ENCODE results near the gene CPXM2.

Gene CPXM2

GRCh38 chr10:123778719-123779517 is 112.7 kb downstream of the CPXM2 start:
- TF ChIP-seq CTCF (IDR thresholded peaks at IDR 0.05; ENCODE audit: control insufficient read depth, insufficient read depth, low read depth, low read length, missing control alignments): no peak
- no peak for DNase-seq (ENCODE audit: low read depth)
- no peak overlapping the region for H3K4me3 ChIP-seq (ENCODE audit: control insufficient read depth, low read depth, low read length)

- DNase-seq (ENCODE audit: low read depth): no peak
- no peak overlapping the region for H3K4me3 ChIP-seq (ENCODE audit: control insufficient read depth, low read depth, low read length)
- TF ChIP-seq CTCF (IDR thresholded peaks at IDR 0.05; ENCODE audit: control insufficient read depth, insufficient read depth, low read depth, low read length, missing control alignments): no peak
Observed at GRCh38 chr10:123777881-123778280, 113.7 kb downstream of the CPXM2 start.

GRCh38 chr10:123774132-123774742 is 117.4 kb downstream of the CPXM2 start:
- no peak overlapping the region for H3K4me3 ChIP-seq (ENCODE audit: control insufficient read depth, low read depth, low read length)
- no peak for DNase-seq (ENCODE audit: low read depth)
- TF ChIP-seq CTCF (IDR thresholded peaks at IDR 0.05; ENCODE audit: control insufficient read depth, insufficient read depth, low read depth, low read length, missing control alignments): no peak

GRCh38 chr10:123772645-123773508 is 118.7 kb downstream of the CPXM2 start:
- TF ChIP-seq CTCF (IDR thresholded peaks at IDR 0.05; ENCODE audit: control insufficient read depth, insufficient read depth, low read depth, low read length, missing control alignments): no peak
- DNase-seq (ENCODE audit: low read depth): no peak
- H3K4me3 ChIP-seq (ENCODE audit: control insufficient read depth, low read depth, low read length): no peak overlapping the region

GRCh38 chr10:123771877-123772644 is 119.5 kb downstream of the CPXM2 start:
- no peak for TF ChIP-seq CTCF (IDR thresholded peaks at IDR 0.05; ENCODE audit: control insufficient read depth, insufficient read depth, low read depth, low read length, missing control alignments)
- H3K4me3 ChIP-seq (ENCODE audit: control insufficient read depth, low read depth, low read length): no peak overlapping the region
- no peak for DNase-seq (ENCODE audit: low read depth)

- no peak overlapping the region for H3K4me3 ChIP-seq (ENCODE audit: control insufficient read depth, low read depth, low read length)
- TF ChIP-seq CTCF (IDR thresholded peaks at IDR 0.05; ENCODE audit: control insufficient read depth, insufficient read depth, low read depth, low read length, missing control alignments): no peak
- no peak for DNase-seq (ENCODE audit: low read depth)
Observed at GRCh38 chr10:123769647-123770046, 122.0 kb downstream of the CPXM2 start.

Data from AG09309 (cell line).